CD4-positive, alpha-beta T cell (primary cell): ENCODE data around the gene ZEB1. TPM values are rescaled to one million over a fixed set of nuclear protein-coding genes. Genes with fewer than 3 reads are reported as not detected.

ENCODE experiments used
- ATAC-seq: fragments of 200-7000 bp; cut with Tn5 transposase; one replicate; pipeline ENCODE4 v1.10.0; 2022; ENCODE audit warnings: mild to moderate bottlenecking; ENCODE audit not compliant: poor library complexity
- CTCF ChIA-PET: fragments of 350-600 bp; sonication (Branson Sonifier 250); formaldehyde crosslinking; loops from one replicate; lab custom pipeline; 2021; ENCODE audit warnings: antibody characterized with exemption, inconsistent platforms; lab: Charles Lee
- POLR2A ChIA-PET: fragments of 350-600 bp; sonication (Branson Sonifier 250); formaldehyde crosslinking; loops from one replicate; lab custom pipeline; 2021; ENCODE audit warnings: antibody characterized with exemption, inconsistent platforms; lab: Charles Lee
- DNase-seq, 14 experiments: peaks; one replicate each; pipeline ENCODE4 v3.0.0-alpha.2; 2013 to 2020; ENCODE audit warnings: mixed read lengths in 2 of 14
- H3K27ac ChIP-seq, 2 donors: one replicate each; pipeline versions ENCODE4 v1.5.1 to v1.7.0; 2013; ENCODE audit warnings: low read length in 2 of 2, low read depth in 1 of 2, mild to moderate bottlenecking in 1 of 2
- H3K27me3 ChIP-seq, 2 experiments: 1 replicate in 1 of 2; 2 replicates in 1 of 2; pipeline versions ENCODE4 v1.6.1 to v1.7.0; 2013; ENCODE audit warnings: low read length in 2 of 2, control low read depth in 1 of 2, mild to moderate bottlenecking in 1 of 2, moderate library complexity in 1 of 2; ENCODE audit not compliant: insufficient read depth in 2 of 2, control insufficient read depth in 1 of 2
- H3K36me3 ChIP-seq: one replicate; pipeline ENCODE4 v1.6.1; 2013; ENCODE audit warnings: low read length, control low read depth; ENCODE audit not compliant: insufficient read depth
- H3K4me1 ChIP-seq: one replicate; pipeline ENCODE4 v1.6.1; 2013; ENCODE audit warnings: low read length, control low read depth; ENCODE audit not compliant: insufficient read depth
- H3K4me3 ChIP-seq: one replicate; pipeline ENCODE4 v1.5.1; 2013; ENCODE audit warnings: mild to moderate bottlenecking, low read length, moderate library complexity
- H3K9me3 ChIP-seq, 2 experiments: 1 replicate in 1 of 2; 2 replicates in 1 of 2; pipeline versions ENCODE4 v1.6.1 to v1.7.0; 2013; ENCODE audit warnings: low read length in 2 of 2, mild to moderate bottlenecking in 2 of 2, control low read depth in 1 of 2, moderate library complexity in 1 of 2; ENCODE audit not compliant: control insufficient read depth in 1 of 2, insufficient read depth in 1 of 2
- H3K27ac Mint-ChIP-seq: one replicate; pipeline ENCODE4 v1.8.0; 2020; ENCODE audit warnings: mixed read lengths
- H3K27me3 Mint-ChIP-seq: one replicate; pipeline ENCODE4 v1.8.0; 2021; ENCODE audit warnings: mixed read lengths
- H3K36me3 Mint-ChIP-seq: one replicate; pipeline ENCODE4 v1.8.0; 2021; ENCODE audit warnings: low read depth, mixed read lengths
- H3K4me1 Mint-ChIP-seq: one replicate; pipeline ENCODE4 v1.8.0; 2021; ENCODE audit warnings: low read depth, mixed read lengths
- H3K4me3 Mint-ChIP-seq: one replicate; pipeline ENCODE4 v1.8.0; 2020; ENCODE audit warnings: mild to moderate bottlenecking, mixed read lengths
- H3K9me3 Mint-ChIP-seq: one replicate; pipeline ENCODE4 v1.8.0; 2020; ENCODE audit warnings: mixed read lengths
- CTCF ChIP-seq: fragments of 200-600 bp; IDR thresholded peaks from one replicate; pipeline ENCODE4 v1.8.0; 2022; ENCODE audit warnings: antibody characterized with exemption, mild to moderate bottlenecking
- intact Hi-C, 2 experiments: fragments of 100-400 bp; cut with DNase I in 1 of 2; cut with micrococcal nuclease in 1 of 2; formaldehyde crosslinking; loops; one replicate each; pipeline versions ENCODE4 v1.15.1 to v1.9.0; 2023 to 2025; cut with DNase I, micrococcal nuclease
- total RNA-seq, 174 experiments: library from RNA in 2 of 174; stranded (reverse) in 2 of 174; gene quantifications; one replicate each; pipeline ENCODE4 v1.2.3 and lab custom pipeline; 2021 to 2026

Gene ZEB1
- total RNA-seq, 2 experiments from 2014 or later, result 132 to 134 TPM

GRCh38 chr10:31483546-31483945 is 164.5 kb downstream of the ZEB1 start:
- TF ChIP-seq CTCF, result no peak
- Histone ChIP-seq H3K27me3 (no peaks in the 10 kb centered on the region), H3K36me3 (no peaks in the 10 kb centered on the region), H3K9me3 (no peaks in the 10 kb centered on the region), H3K4me3 (no peak overlapping the region), H3K4me1 (no peaks in the 10 kb centered on the region), H3K27ac (no peak overlapping the region)
- ATAC-seq (no peak), DNase-seq (no peak)
- intact Hi-C loops, result loop anchor here in 1 of 2 experiments (10.0 kb wide), 1 partner anchor 159 kb away; no protein-coding TSS in a partner anchor
- ChIA-PET POLR2A (no interaction called here), CTCF (no interaction called here)
- H3K4me3 Mint-ChIP-seq, result no peak overlapping the region
- H3K36me3 Mint-ChIP-seq, result peaks cover 45% of the 10 kb centered on the region
- no peaks in the 10 kb centered on the region for H3K27me3 Mint-ChIP-seq
- H3K9me3 Mint-ChIP-seq, result peaks cover 12% of the 10 kb centered on the region
- H3K4me1 Mint-ChIP-seq, result peaks cover 18% of the 10 kb centered on the region
- no peak overlapping the region for H3K27ac Mint-ChIP-seq

- Histone ChIP-seq H3K4me1 (no peaks in the 10 kb centered on the region), H3K27me3 (no peaks in the 10 kb centered on the region), H3K9me3 (no peaks in the 10 kb centered on the region), H3K27ac (no peak overlapping the region), H3K4me3 (no peak overlapping the region), H3K36me3 (no peaks in the 10 kb centered on the region)
- no peak overlapping the region for H3K27ac Mint-ChIP-seq
- DNase-seq (no peak), ATAC-seq (no peak)
- no peak overlapping the region for H3K4me3 Mint-ChIP-seq
- CTCF ChIA-PET, result no interaction called here
- peaks cover 18% of the 10 kb centered on the region for H3K9me3 Mint-ChIP-seq
- TF ChIP-seq CTCF, result no peak
- POLR2A ChIA-PET, result no interaction called here
- H3K4me1 Mint-ChIP-seq, result peaks cover 8% of the 10 kb centered on the region
- intact Hi-C loops, result loop anchor here in 1 of 2 experiments (10.0 kb wide), 1 partner anchor 160 kb away; no protein-coding TSS in a partner anchor
- no peaks in the 10 kb centered on the region for H3K27me3 Mint-ChIP-seq
- H3K36me3 Mint-ChIP-seq, result peaks cover 55% of the 10 kb centered on the region
These were observed 165.6 kb downstream of the ZEB1 start for GRCh38 chr10:31484431-31485135.

GRCh38 chr10:31490858-31491504 is 172.0 kb downstream of the ZEB1 start:
- no peaks in the 10 kb centered on the region for H3K9me3 ChIP-seq
- Mint-ChIP-seq H3K36me3 (peaks cover 54% of the 10 kb centered on the region), H3K27me3 (no peaks in the 10 kb centered on the region), H3K9me3 (peaks cover 10% of the 10 kb centered on the region), H3K4me3 (no peak overlapping the region), H3K4me1 (peaks cover 12% of the 10 kb centered on the region), H3K27ac (no peak overlapping the region)
- H3K27me3 ChIP-seq, result no peaks in the 10 kb centered on the region
- intact Hi-C loops, result loop anchor here (1.0 to 10.0 kb wide), 6 partner anchors 406 to 764 kb away; partner anchors contain the start of gene ZNF438 (in 1 of the 2)
- ChIA-PET CTCF (interaction anchor here (0.5 to 1.3 kb wide), 2 partner anchors 9 to 706 kb away, joined by 3 read pairs; no protein-coding TSS in a partner anchor), POLR2A (interaction anchor here (1.2 kb wide), 1 partner anchor 707 kb away, joined by 12 read pairs; no protein-coding TSS in a partner anchor)
- peaks cover 4% of the 10 kb centered on the region for H3K36me3 ChIP-seq
- ATAC-seq (peak; percentile 49), DNase-seq (peak in 4 of 14 experiments; percentile 16 to 59 (median 52))
- no peak overlapping the region for H3K4me3 ChIP-seq
- peak; percentile 52 for TF ChIP-seq CTCF
- H3K4me1 ChIP-seq, result no peaks in the 10 kb centered on the region
- H3K27ac ChIP-seq, result no peak overlapping the region
